H1 (cell line): ENCODE results near the gene ADGRA3. TPM values are rescaled to one million over a fixed set of nuclear protein-coding genes. Genes with fewer than 3 reads are reported as not detected.

Experiments
- CTCF ChIA-PET: fragments of 300-600 bp; sonication (Branson Sonifier 250); formaldehyde crosslinking; loops from one replicate; lab custom pipeline; 2021; ENCODE audit not compliant: partially characterized antibody; lab: Charles Lee
- POLR2A ChIA-PET: fragments of 300-600 bp; sonication (Branson Sonifier 250); formaldehyde crosslinking; loops from one replicate; lab custom pipeline; 2021; ENCODE audit warnings: inconsistent platforms; ENCODE audit not compliant: partially characterized antibody; lab: Charles Lee
- DNase-seq, 2 experiments: peaks; one replicate each; pipeline versions ENCODE4 v3.0.0 to v3.0.0-alpha.2; 2010 to 2022; ENCODE audit warnings: low spot score in 2 of 2, low read depth in 1 of 2, mixed read lengths in 1 of 2
- FAIRE-seq: peaks from 2 replicates; lab custom pipeline; 2011; peaks lifted over from hg19 to GRCh38; lab: Jason Lieb, UNC
- H2AFZ ChIP-seq: 2 replicates; pipeline ENCODE4 v1.8.1; 2012; ENCODE audit warnings: low read length, inconsistent platforms
- H2AK5ac ChIP-seq: 2 replicates; pipeline ENCODE4 v1.6.1; 2013; ENCODE audit warnings: low read depth, low read length
- H2BK120ac ChIP-seq: replicated peaks from 2 replicates; pipeline ENCODE3; 2013; ENCODE audit warnings: low read depth, low read length, inconsistent platforms
- H2BK12ac ChIP-seq: 2 replicates; pipeline ENCODE4 v1.6.1; 2013; ENCODE audit warnings: low read depth, low read length
- H2BK15ac ChIP-seq: 2 replicates; pipeline ENCODE4 v1.6.1; 2013; ENCODE audit warnings: low read length
- H2BK20ac ChIP-seq: 2 replicates; pipeline ENCODE4 v1.6.1; 2013; ENCODE audit warnings: low read length
- H2BK5ac ChIP-seq: 2 replicates; pipeline ENCODE4 v1.6.1; 2013; ENCODE audit warnings: low read depth, low read length
- H3K14ac ChIP-seq: 2 replicates; pipeline ENCODE4 v1.6.1; 2013; ENCODE audit warnings: inconsistent platforms; ENCODE audit not compliant: insufficient read length
- H3K18ac ChIP-seq: 2 replicates; pipeline ENCODE4 v1.6.1; 2013; ENCODE audit warnings: low read length; ENCODE audit errors: extremely low read depth
- H3K23ac ChIP-seq: 2 replicates; pipeline ENCODE4 v1.6.1; 2013; ENCODE audit warnings: inconsistent platforms; ENCODE audit not compliant: insufficient read length
- H3K23me2 ChIP-seq: 2 replicates; pipeline ENCODE4 v1.6.1; 2013; ENCODE audit warnings: low read depth, low read length
- H3K27ac ChIP-seq: 2 replicates; pipeline ENCODE4 v1.6.1; 2011; ENCODE audit warnings: low read depth, low read length, inconsistent platforms
- H3K27me3 ChIP-seq, 4 experiments: replicated peaks in 1 of 4; 1 replicate in 1 of 4; 2 replicates in 3 of 4; pipeline versions ENCODE4 v1.6.1 to v1.8.1; 2011 to 2013; ENCODE audit warnings: low read length in 3 of 4, mild to moderate bottlenecking in 3 of 4, inconsistent platforms in 2 of 4, mixed read lengths in 2 of 4, moderate library complexity in 1 of 4; ENCODE audit not compliant: control insufficient read depth in 3 of 4, insufficient read depth in 3 of 4; ENCODE audit errors: extremely low read depth in 1 of 4
- H3K36me3 ChIP-seq, 4 experiments: 2 replicates each; pipeline versions ENCODE4 v1.6.1 to v1.8.1; 2011 to 2013; ENCODE audit warnings: mild to moderate bottlenecking in 4 of 4, low read length in 3 of 4, moderate library complexity in 2 of 4, control low read depth in 1 of 4, inconsistent platforms in 1 of 4; ENCODE audit not compliant: insufficient read depth in 4 of 4, control insufficient read depth in 2 of 4
- H3K4ac ChIP-seq: replicated peaks from 2 replicates; pipeline ENCODE3; 2013; ENCODE audit warnings: low read length, low read depth, mixed read lengths, inconsistent platforms; ENCODE audit not compliant: insufficient read length
- H3K4me1 ChIP-seq, 4 experiments: replicated peaks in 1 of 4; 1 replicate in 1 of 4; 2 replicates in 3 of 4; pipeline versions ENCODE4 v1.6.1 to v1.8.1; 2011 to 2013; ENCODE audit warnings: low read length in 3 of 4, inconsistent platforms in 2 of 4, mixed read lengths in 1 of 4; ENCODE audit not compliant: insufficient read depth in 4 of 4, control insufficient read depth in 3 of 4
- H3K4me2 ChIP-seq, 2 experiments: 2 replicates each; pipeline versions ENCODE4 v1.6.1 to v1.8.1; 2011 to 2013; ENCODE audit warnings: low read depth in 2 of 2, low read length in 2 of 2, control low read depth in 1 of 2, inconsistent platforms in 1 of 2, mild to moderate bottlenecking in 1 of 2; ENCODE audit not compliant: insufficient read depth in 1 of 2
- H3K4me3 ChIP-seq, 4 experiments: fragments of 200-600, 300-600 bp in 1 of 4; sonication (generic), shearing (Covaris generic), sonication (Bioruptor Twin) in 1 of 4; 2 replicates each; pipeline versions ENCODE4 v1.5.1 to v1.8.1; 2011 to 2016; ENCODE audit warnings: low read length in 4 of 4, low read depth in 3 of 4, control low read depth in 2 of 4, inconsistent platforms in 2 of 4, mild to moderate bottlenecking in 2 of 4, mixed read lengths in 1 of 4, moderate library complexity in 1 of 4; ENCODE audit not compliant: insufficient read depth in 2 of 4; ENCODE audit errors: extremely low read depth in 1 of 4
- H3K56ac ChIP-seq: replicated peaks from 2 replicates; pipeline ENCODE3; 2013; ENCODE audit warnings: low read depth, mild to moderate bottlenecking, mixed read lengths, low read length, inconsistent platforms; ENCODE audit not compliant: insufficient read length
- H3K79me1 ChIP-seq: 2 replicates; pipeline ENCODE4 v1.6.1; 2013; ENCODE audit warnings: low read depth, low read length, control low read depth
- H3K79me2 ChIP-seq, 2 experiments: 2 replicates each; pipeline versions ENCODE4 v1.6.1 to v1.8.1; 2012 to 2013; ENCODE audit warnings: low read length in 2 of 2, mild to moderate bottlenecking in 2 of 2, inconsistent platforms in 1 of 2; ENCODE audit not compliant: insufficient read depth in 2 of 2, control insufficient read depth in 1 of 2
- H3K9ac ChIP-seq, 4 experiments: replicated peaks in 1 of 4; 1 replicate in 1 of 4; 2 replicates in 3 of 4; pipeline versions ENCODE4 v1.6.1 to v1.8.1; 2011 to 2013; ENCODE audit warnings: low read depth in 3 of 4, low read length in 3 of 4, control low read depth in 2 of 4, mild to moderate bottlenecking in 2 of 4, moderate library complexity in 2 of 4, inconsistent platforms in 1 of 4; ENCODE audit errors: extremely low read depth in 1 of 4
- H3K9me3 ChIP-seq, 2 experiments: 2 replicates each; pipeline versions ENCODE4 v1.6.1 to v1.8.1; 2012 to 2013; ENCODE audit warnings: mild to moderate bottlenecking in 2 of 2, moderate library complexity in 2 of 2, control low read depth in 1 of 2, inconsistent platforms in 1 of 2, low read depth in 1 of 2, low read length in 1 of 2, mixed read lengths in 1 of 2; ENCODE audit not compliant: insufficient read depth in 2 of 2
- H4K20me1 ChIP-seq, 2 experiments: replicated peaks in 1 of 2; 2 replicates each; pipeline versions ENCODE3 to v1.8.1; 2011 to 2013; ENCODE audit warnings: inconsistent platforms in 2 of 2, low read length in 2 of 2, mild to moderate bottlenecking in 1 of 2; ENCODE audit not compliant: insufficient read depth in 2 of 2, control insufficient read depth in 1 of 2
- H4K5ac ChIP-seq: 2 replicates; pipeline ENCODE4 v1.6.1; 2013; ENCODE audit warnings: low read length, low read depth, mixed read lengths, inconsistent platforms; ENCODE audit not compliant: insufficient read length
- H4K8ac ChIP-seq: 2 replicates; pipeline ENCODE4 v1.8.0; 2013; ENCODE audit warnings: mild to moderate bottlenecking, moderate library complexity, low read length, inconsistent platforms; ENCODE audit not compliant: insufficient read depth; ENCODE audit errors: extremely low read depth
- H4K91ac ChIP-seq: replicated peaks from 2 replicates; pipeline ENCODE3; 2013; ENCODE audit warnings: low read length, mixed read lengths, inconsistent platforms; ENCODE audit not compliant: insufficient read length
- ATF3 ChIP-seq: IDR thresholded peaks from 2 replicates; pipeline ENCODE4 v1.6.1; 2011; ENCODE audit warnings: low read depth, mild to moderate bottlenecking, low read length; ENCODE audit not compliant: insufficient read depth
- BACH1 ChIP-seq: IDR thresholded peaks from 2 replicates; pipeline ENCODE4 v1.6.1; 2012; ENCODE audit warnings: low read length, improper control_type of control experiment
- CEBPB ChIP-seq: IDR thresholded peaks from 2 replicates; pipeline ENCODE4 v1.6.1; 2012; ENCODE audit warnings: low read depth, low read length
- CHD1 ChIP-seq: IDR thresholded peaks from 2 replicates; pipeline ENCODE4 v1.6.1; 2012; ENCODE audit warnings: low read depth, low read length, improper control_type of control experiment
- CREB1 ChIP-seq: IDR thresholded peaks from 2 replicates; pipeline ENCODE4 v1.6.1; 2012; ENCODE audit warnings: inconsistent platforms
- EZH2 ChIP-seq: fragments of 200-600 bp; sonication (generic); IDR thresholded peaks from 2 replicates; pipeline ENCODE4 v1.7.1; 2012; ENCODE audit warnings: low read depth, mild to moderate bottlenecking, moderate library complexity, low read length, inconsistent platforms; ENCODE audit not compliant: severe bottlenecking
- HDAC2 ChIP-seq, 2 experiments: fragments of 300-600 bp in 1 of 2; sonication (generic) in 1 of 2; IDR thresholded peaks; 2 replicates each; pipeline ENCODE4 v1.6.1; 2011 to 2012; ENCODE audit warnings: low read depth in 2 of 2, low read length in 2 of 2, mild to moderate bottlenecking in 2 of 2, moderate library complexity in 2 of 2, borderline replicate concordance in 1 of 2, inconsistent platforms in 1 of 2
- JUND ChIP-seq: IDR thresholded peaks from 2 replicates; pipeline ENCODE4 v1.6.1; 2011; ENCODE audit warnings: mild to moderate bottlenecking, improper control_type of control experiment, low read length
- KDM1A ChIP-seq: fragments of 200-600, 300-600 bp; sonication (generic); IDR thresholded peaks from 2 replicates; pipeline ENCODE4 v1.7.1; 2016; ENCODE audit warnings: mild to moderate bottlenecking, low read length, borderline replicate concordance
- POU5F1 ChIP-seq: IDR thresholded peaks from 2 replicates; pipeline ENCODE4 v1.6.1; 2011; ENCODE audit warnings: low read depth, mild to moderate bottlenecking, low read length, moderate library complexity
- RFX5 ChIP-seq: IDR thresholded peaks from 2 replicates; pipeline ENCODE4 v1.6.1; 2011; ENCODE audit warnings: low read depth, low read length, improper control_type of control experiment, borderline replicate concordance
- SIN3A ChIP-seq, 2 experiments: IDR thresholded peaks in 1 of 2; conservative IDR thresholded peaks in 1 of 2; 2 replicates each; pipeline ENCODE4 v1.6.1; 2011 to 2012; ENCODE audit warnings: low read length in 2 of 2, improper control_type of control experiment in 1 of 2, low read depth in 1 of 2, mild to moderate bottlenecking in 1 of 2
- SIRT6 ChIP-seq: IDR thresholded peaks from one replicate; pipeline ENCODE4 v1.7.1; 2012; ENCODE audit warnings: low read length, inconsistent platforms
- SP4 ChIP-seq: IDR thresholded peaks from 2 replicates; pipeline ENCODE4 v1.6.1; 2012; ENCODE audit warnings: low read length, inconsistent platforms
- ZNF274 ChIP-seq: IDR thresholded peaks from 2 replicates; pipeline ENCODE4 v1.7.0; 2012; ENCODE audit warnings: low read length, borderline replicate concordance; ENCODE audit errors: extremely low read depth
- WGBS, 2 experiments: shearing (Covaris generic) in 1 of 2; methylation state at CpG; one replicate each; pipeline versions ENCODE4 v1.1.6 to v1.1.7; 2013 to 2015; ENCODE audit warnings: low lambda C conversion rate in 2 of 2, mixed read lengths in 2 of 2, inconsistent platforms in 1 of 2, low coverage in 1 of 2, missing lambda C conversion rate in 1 of 2; ENCODE audit not compliant: insufficient replicate concordance in 2 of 2, insufficient coverage in 1 of 2, insufficient read length in 1 of 2; ENCODE audit errors: extremely low coverage in 1 of 2, missing lambda C conversion rate in 1 of 2; 5-methylcytosine and 5-hydroxymethylcytosine counted together
- polyA plus RNA-seq, 7 experiments: library from polyadenylated mRNA; depleted of rRNA in 3 of 7; stranded (reverse) in 5 of 7; unstranded in 2 of 7; fragments of >200 nt in 5 of 7; fragments of 200-250 nt in 2 of 7; gene quantifications; 1 replicate in 5 of 7; 2 replicates in 1 of 7; 4 replicates in 1 of 7; pipeline versions ENCODE4 v1.2.1 to v1.2.3, GENCODE V29; 2011 to 2013; ENCODE audit warnings: missing spikeins in 2 of 7, mixed read lengths in 2 of 7
- total RNA-seq: library from RNA; stranded (reverse); fragmentation: NEBNext Ultra II Directional; extraction: Animal tissue kit (Norgen Biotek cat#: 25700); gene quantifications from 2 replicates; pipeline ENCODE4 v1.2.1, GENCODE V29; 2021

ADGRA3 gene
- total and polyA plus RNA-seq, 2 of the 8 experiments (the other 6 are each of a cell fraction or from before 2014, with no cell fraction given): 31.5 to 63.0 TPM

GRCh38 chr4:22385611-22386011 lies 130.3 kb downstream of the ADGRA3 start:
- H3K23me2 ChIP-seq: no peaks in the 10 kb centered on the region
- WGBS, 2 experiments: 94% methylated on average over 7 of the region's 7 CpGs; no CpG with 5 or more reads in 1 of the 2 experiments
- H2AK5ac ChIP-seq: no peak overlapping the region
- H2BK15ac ChIP-seq: no peak overlapping the region
- no peak overlapping the region for H3K27ac ChIP-seq
- no peak overlapping the region for H4K5ac ChIP-seq
- H2BK20ac ChIP-seq: no peak overlapping the region
- H3K27me3 ChIP-seq: no peaks in the 10 kb centered on the region
- H3K23ac ChIP-seq: no peak overlapping the region
- H4K91ac ChIP-seq: no peak overlapping the region
- H2BK120ac ChIP-seq: no peak overlapping the region
- H3K56ac ChIP-seq: no peak overlapping the region
- H3K18ac ChIP-seq: no peak overlapping the region
- no peak overlapping the region for H2AFZ ChIP-seq
- no peak for DNase-seq
- no peaks in the 10 kb centered on the region for H3K79me2 ChIP-seq
- H3K4me2 ChIP-seq: no peak overlapping the region
- no peak overlapping the region for H3K4me3 ChIP-seq
- CTCF ChIA-PET: interaction anchor here (1.8 to 6.8 kb wide), 3 partner anchors 9 to 595 kb away, joined by 3 to 104 read pairs (median 85); no protein-coding TSS in a partner anchor
- H3K4ac ChIP-seq: no peak overlapping the region
- H4K8ac ChIP-seq: no peak overlapping the region
- no peak overlapping the region for H3K9ac ChIP-seq
- H3K14ac ChIP-seq: no peak overlapping the region
- H3K79me1 ChIP-seq: no peaks in the 10 kb centered on the region
- peaks cover 6 to 32% (median 22%) of the 10 kb centered on the region in 4 experiments; a peak in 6 of 8 replicates for H3K36me3 ChIP-seq
- no peak overlapping the region for H2BK12ac ChIP-seq
- no peak overlapping the region for H2BK5ac ChIP-seq
- H3K4me1 ChIP-seq: no peaks in the 10 kb centered on the region
- peaks cover 0 to 2% of the 10 kb centered on the region in 2 experiments for H4K20me1 ChIP-seq
- POLR2A ChIA-PET: no interaction called here
- no peaks in the 10 kb centered on the region for H3K9me3 ChIP-seq
- no peak for FAIRE-seq
- no peak for TF ChIP-seq EZH2
- no peak for TF ChIP-seq HDAC2 (IDR thresholded peaks at IDR 0.05; ENCODE audit: borderline replicate concordance in 1 of 2, low read depth in 2 of 2, low read length in 2 of 2)
- no peak for TF ChIP-seq SIRT6
- TF ChIP-seq KDM1A: no peak
- no peak for TF ChIP-seq CEBPB
- TF ChIP-seq ATF3: no peak
- TF ChIP-seq SP4: no peak
- no peak for TF ChIP-seq JUND
- no peak for TF ChIP-seq RFX5
- no peak for TF ChIP-seq POU5F1
- no peak for TF ChIP-seq CHD1
- no peak for TF ChIP-seq ZNF274
- no peak for TF ChIP-seq CREB1
- no peak for TF ChIP-seq BACH1
- TF ChIP-seq SIN3A (conservative IDR thresholded peaks at IDR 0.05 in 1 of 2, IDR thresholded peaks at IDR 0.05 in 1 of 2; ENCODE audit: low read depth in 1 of 2, low read length in 2 of 2): no peak
